GM19397 (cell line): ENCODE results near the gene TTC7B.

Source experiments
- ATAC-seq: cut with Tn5 transposase; IDR thresholded peaks from one replicate; pipeline ENCODE4 v1.9.1; 2021; ENCODE audit warnings: mild to moderate bottlenecking, moderate library complexity; ENCODE audit not compliant: unreplicated experiment

TTC7B gene

GRCh38 chr14:90678846-90679362, 137.3 kb downstream of the TTC7B start:
- ATAC-seq: no peak

DNA sequence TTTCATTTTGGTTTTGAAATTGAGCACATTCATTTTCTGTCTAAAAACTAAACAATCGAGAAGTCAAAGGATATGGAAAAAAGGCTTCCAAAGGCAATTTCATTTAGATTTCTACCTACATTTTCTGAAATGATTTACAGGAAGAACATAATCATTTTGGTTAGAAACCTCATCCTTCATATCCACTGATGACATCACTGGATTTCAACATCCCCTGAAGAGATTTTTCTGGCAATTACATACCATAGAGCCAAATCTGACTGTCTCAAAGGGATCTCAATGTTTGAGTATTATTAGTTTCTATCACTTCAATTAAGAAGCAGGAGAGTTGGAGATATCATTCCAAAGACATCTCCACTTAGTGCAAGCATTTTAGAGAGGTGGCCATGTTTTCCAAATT, 137.8 kb downstream of the TTC7B start:
- no peak for ATAC-seq

DNA sequence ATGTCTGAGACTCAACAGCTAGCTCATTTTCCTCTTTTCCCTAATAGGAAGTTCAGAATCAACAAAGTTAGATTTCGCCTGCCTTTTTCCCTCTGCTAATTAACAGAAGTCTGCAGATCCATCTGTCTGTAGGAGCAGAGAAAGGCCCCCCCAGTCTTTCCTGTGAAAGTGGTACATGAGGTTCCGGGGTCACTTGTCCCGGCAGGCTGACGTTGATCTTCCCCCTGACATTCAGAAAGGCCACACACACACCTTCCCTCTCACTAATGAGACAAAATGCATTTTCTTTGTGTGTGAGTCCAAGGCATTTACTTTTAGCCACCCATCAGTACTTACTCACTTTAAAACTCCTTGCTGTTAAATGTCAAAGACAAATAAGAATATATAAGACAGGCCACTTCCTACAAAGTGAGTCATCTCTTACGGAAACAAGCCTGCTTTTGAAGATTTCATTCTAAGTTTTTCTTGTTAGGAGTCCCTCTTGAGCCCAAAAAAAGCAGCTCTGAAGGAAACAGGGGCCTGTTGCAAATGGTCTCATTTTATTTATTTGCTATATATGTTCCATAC, 138.7 kb downstream of the TTC7B start:
- ATAC-seq: no peak

DNA sequence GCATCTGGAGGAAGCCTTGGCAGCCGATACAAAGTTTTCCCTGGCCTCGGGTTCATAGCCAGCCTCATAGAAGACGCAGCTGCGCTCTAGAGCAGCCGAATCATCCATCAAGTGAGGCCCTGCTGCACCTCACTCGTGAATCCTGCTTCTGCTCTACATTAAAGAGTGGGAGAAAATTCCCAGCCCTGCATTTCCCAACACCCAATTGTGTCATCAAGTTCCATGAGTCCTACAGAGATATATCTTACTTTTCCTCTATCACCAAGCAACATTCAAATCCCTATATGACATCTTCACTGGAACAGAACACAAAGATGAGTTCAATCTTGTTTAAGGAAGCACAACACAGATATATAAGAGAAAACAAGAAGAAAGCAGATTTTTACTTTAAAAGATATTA, 139.3 kb downstream of the TTC7B start:
- ATAC-seq: no peak

GRCh38 chr14:90676356-90676755, 139.9 kb downstream of the TTC7B start:
- no peak for ATAC-seq

DNA sequence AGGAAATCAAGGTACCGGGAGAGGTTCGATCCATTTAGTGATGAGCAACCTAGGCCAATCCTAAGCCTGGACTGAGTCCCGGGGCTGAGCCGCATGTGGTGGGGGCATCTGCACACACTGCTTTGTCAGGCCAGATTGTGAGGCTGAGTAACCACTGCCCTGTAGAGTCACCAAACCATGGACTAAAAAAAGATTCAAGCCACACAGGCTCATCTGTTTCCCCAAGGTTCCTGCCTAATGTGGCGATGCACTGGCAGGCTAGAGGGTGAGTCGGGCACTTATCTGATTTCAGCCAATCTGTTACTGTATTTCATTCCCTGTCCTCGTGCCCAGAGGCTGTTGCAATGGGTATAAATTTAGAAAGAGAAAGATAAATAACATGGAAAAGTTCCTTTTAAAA, 140.8 kb downstream of the TTC7B start:
- no peak for ATAC-seq

DNA sequence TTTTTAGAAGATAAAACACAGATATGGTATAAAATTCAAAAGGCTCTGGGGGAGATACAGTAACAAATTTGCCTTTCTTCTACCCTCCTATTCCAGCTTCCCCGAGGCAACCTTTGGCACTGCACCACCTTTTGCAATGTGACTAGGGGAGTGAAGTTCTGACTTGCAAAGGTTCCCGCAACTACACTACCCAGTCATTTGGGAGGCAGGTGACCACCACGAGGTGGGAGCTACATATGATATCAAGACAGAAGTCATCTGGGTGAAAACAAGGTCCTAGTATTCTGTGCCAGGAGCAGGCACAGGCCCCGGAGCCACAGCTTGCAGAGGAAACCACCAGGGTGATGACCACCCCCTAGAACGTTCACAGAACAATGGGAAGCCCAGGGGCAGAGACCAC, 141.5 kb downstream of the TTC7B start:
- no peak for ATAC-seq

DNA sequence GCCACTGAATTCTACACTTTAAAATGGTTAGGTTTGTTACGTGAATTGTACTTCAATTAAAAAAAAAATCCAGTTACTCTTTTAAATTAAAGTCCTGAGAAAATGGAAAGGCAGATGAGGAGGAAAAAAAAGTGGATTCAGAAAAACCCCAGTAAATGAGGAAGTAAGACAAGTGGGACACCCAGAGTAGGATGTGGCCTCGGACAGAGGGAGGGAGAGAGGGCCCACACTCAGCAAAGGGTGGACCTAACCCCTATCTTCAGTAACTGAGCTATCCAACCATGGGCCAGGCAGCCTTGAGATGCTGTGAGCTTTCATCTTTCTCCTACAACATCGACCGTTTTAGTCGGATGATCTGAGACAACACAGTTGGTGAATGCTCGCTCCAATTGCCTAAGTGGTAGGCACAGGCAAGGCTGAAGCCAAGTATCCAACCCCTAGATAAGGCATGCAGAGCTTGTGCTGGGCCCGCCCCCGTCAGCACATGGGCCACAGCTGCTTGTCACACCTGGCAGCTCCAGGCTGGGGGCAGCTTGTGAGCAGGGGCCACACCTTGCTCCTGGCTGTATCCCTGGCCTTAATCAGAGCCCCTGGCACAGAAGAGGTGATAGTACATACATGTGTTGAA, 142.1 kb downstream of the TTC7B start:
- no peak for ATAC-seq

DNA sequence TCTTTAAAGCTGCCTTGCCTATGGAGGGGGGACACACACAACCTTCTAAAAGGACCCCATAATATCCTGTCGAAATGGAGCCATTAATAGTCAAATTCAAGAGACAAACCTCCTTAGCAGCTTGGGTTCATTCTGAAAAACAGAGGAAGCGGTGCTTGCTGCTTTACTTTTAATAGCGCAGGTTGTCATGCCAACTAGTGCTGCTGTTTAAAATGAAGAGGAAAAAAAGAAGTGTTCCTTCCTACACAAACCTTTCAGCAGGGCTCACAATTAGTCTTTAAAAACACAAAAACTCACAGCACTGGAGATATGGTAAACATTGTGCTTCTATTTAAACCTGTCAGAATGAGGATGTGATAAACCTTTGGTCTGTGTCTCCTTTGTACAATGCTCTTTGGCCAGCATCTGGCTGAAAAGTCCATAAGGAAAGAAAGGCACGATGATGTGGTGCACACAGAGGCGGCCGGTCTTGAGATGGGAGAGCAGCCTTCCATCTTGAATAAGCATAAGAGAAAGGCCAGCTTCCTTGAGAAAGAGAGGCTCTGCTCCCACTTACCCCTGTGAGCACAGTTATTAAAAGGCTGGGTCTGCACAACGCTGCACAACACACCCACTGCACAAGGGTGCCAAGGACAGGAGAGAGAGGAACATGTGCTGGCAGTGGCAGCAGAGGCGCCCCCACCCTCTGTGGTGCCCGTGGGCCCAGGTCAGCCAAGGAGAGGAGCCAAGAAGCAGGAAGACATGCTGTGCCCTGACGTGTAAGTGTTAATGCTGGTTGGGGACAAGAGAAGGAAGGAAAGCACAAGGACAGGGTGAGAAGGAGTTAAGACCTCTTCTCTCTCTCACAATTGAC, 144.6 kb downstream of the TTC7B start:
- ATAC-seq: no peak

DNA sequence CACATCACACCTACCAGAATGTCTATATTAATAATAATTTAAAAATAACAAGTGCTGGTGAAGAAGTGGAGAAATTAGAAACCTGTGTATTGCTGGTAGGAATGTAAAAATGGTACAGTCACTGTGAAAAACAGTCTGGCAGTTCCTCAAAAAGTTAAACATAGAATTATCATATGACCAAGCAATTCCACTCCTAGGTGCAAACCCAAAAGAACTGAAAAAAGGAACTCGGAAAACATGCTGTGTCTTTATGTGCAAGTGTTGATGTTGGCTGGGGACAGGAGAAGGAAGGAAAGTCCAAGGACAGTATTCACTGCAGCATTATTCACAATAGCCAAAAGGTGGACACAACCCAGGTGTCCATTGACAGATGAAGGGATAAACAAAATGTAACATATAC, 146.5 kb downstream of the TTC7B start:
- no peak for ATAC-seq

GRCh38 chr14:90666571-90666970, 149.7 kb downstream of the TTC7B start:
- no peak for ATAC-seq

- ATAC-seq: no peak
These were observed 150.8 kb downstream of the TTC7B start for GRCh38 chr14:90665321-90666000.

GRCh38 chr14:90664911-90665310, 151.3 kb downstream of the TTC7B start:
- no peak for ATAC-seq

GRCh38 chr14:90663680-90664079, 152.6 kb downstream of the TTC7B start:
- ATAC-seq: no peak

- ATAC-seq: no peak
These were observed 153.1 kb downstream of the TTC7B start for GRCh38 chr14:90663140-90663539.

DNA sequence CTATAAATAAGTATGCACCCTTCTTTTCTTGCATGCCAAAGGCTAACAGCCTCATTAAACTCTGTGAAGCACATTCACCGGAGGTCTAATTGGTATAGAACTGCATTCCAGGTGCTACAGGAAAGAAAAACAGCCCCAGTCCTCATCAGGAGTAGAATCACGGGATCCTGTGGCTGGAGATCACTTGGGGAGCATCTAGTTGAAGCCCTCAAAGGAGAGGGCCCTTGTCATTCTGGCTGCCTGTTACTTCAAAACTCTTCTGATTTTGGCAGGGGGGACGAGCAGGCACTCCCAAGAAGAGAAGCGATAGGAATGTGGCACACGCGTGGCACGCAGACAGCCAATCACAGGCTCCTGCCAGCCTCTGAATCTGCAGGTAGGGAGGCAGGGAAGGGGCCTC, 154.4 kb downstream of the TTC7B start:
- ATAC-seq: no peak

DNA sequence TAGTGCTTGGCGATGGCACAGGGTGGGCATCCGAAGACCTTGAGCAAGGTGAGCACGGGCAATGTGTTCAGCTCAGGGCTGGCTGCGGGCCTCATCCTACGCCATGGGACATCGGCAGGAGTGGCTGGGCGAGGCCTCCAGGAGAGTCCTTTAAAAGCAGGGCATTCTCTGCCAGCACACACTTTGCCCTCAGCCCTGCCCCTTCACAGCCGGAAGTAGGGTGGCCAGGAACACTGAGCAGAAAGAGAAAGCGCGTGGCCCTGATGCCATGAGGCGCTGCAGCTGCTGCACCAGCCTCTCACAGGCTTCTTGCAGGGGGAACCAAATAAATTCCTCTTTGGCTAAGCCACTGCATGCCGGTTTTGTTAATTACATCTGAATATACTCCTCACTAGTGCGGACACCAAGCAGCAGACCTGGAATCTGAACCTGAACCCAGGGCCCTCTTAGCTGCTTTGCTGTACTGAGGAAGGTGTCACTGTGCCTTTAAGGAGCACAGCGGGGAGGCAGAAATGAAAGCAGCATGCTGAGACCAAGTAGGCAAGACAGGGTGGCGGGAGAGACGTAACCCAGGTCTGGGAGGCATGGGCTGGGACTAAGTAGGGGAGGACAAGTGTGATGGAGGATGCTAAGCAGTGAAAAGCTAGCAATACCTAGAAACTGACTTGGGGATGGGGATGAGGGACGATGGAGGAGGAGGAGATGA, 155.2 kb downstream of the TTC7B start:
- no peak for ATAC-seq

DNA sequence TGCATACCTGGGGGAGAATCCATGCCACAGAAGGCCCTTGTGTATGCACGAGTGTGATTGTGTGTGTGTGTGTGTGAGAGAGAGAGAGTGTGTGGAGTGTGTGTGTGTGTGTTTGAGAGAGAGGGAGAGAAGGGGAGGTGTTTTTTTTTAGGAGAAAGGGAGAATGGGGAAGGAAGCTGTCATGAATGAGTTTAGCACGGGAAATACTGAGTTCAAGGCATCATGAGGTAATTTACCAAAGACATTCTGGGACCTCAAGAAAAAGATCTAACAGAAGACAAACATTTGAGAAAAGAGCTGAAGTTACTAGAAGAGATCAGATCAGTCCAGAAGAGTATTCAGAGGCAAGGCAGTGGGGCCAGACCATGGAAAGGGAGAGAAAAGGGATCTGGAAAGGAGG, 157.1 kb downstream of the TTC7B start:
- ATAC-seq: no peak

- ATAC-seq: no peak
These were observed 157.7 kb downstream of the TTC7B start for GRCh38 chr14:90658541-90658967.

- no peak for ATAC-seq
These were observed 159.3 kb downstream of the TTC7B start for GRCh38 chr14:90656973-90657372.

DNA sequence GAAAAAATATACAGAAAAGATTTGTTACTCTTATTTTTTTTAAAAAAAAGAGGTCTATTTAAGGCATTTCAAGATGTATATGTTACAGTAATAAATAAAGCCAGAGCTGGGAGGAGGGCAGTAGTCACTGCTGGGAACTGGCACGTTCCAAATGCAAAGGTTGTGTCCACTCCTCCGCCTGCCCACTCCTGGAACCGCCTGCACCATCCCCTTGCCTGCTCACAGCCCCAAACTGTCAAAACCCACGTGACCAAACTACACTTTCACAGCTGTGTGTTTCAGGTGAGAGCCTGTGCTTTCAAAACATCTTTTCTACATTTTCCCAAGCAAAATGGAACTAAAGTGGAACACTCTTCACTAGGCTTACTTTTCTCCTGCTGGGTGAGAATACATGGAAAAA, 160.4 kb downstream of the TTC7B start:
- ATAC-seq: no peak
